ENCODE data around the gene NTRK1.

- TF ChIP-seq SUZ12 (IDR thresholded peaks at IDR 0.05; ENCODE audit: extremely low read depth, insufficient read depth, insufficient read length) (no peak), YY1 (IDR thresholded peaks at IDR 0.05; ENCODE audit: insufficient read depth, insufficient read length) (no peak), ZNF274 (IDR thresholded peaks at IDR 0.05; ENCODE audit: low read depth, low read length) (no peak)
These were observed 2.4 kb downstream of the NTRK1 start for GRCh38 chr1:156862997-156863599.

Measured in NT2/D1 (cell line).